M059J (cell line): ENCODE results near the gene CYTH2. TPM values are rescaled to one million over a fixed set of nuclear protein-coding genes. Genes with fewer than 3 reads are reported as not detected.

Experiments
- DNase-seq: peaks from one replicate; pipeline ENCODE4 v3.0.0-alpha.2; 2012; ENCODE audit warnings: low read depth
- total RNA-seq: library from RNA; depleted of rRNA; stranded (reverse); fragments of >200 nt; shearing (Covaris generic); gene quantifications from 2 replicates; pipeline ENCODE4 v1.2.3, GENCODE V29; 2014; rRNA removed

CYTH2 gene, protein sequence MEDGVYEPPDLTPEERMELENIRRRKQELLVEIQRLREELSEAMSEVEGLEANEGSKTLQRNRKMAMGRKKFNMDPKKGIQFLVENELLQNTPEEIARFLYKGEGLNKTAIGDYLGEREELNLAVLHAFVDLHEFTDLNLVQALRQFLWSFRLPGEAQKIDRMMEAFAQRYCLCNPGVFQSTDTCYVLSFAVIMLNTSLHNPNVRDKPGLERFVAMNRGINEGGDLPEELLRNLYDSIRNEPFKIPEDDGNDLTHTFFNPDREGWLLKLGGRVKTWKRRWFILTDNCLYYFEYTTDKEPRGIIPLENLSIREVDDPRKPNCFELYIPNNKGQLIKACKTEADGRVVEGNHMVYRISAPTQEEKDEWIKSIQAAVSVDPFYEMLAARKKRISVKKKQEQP
- 33.5 and 63.4 TPM in 2 replicates for total RNA-seq

DNA sequence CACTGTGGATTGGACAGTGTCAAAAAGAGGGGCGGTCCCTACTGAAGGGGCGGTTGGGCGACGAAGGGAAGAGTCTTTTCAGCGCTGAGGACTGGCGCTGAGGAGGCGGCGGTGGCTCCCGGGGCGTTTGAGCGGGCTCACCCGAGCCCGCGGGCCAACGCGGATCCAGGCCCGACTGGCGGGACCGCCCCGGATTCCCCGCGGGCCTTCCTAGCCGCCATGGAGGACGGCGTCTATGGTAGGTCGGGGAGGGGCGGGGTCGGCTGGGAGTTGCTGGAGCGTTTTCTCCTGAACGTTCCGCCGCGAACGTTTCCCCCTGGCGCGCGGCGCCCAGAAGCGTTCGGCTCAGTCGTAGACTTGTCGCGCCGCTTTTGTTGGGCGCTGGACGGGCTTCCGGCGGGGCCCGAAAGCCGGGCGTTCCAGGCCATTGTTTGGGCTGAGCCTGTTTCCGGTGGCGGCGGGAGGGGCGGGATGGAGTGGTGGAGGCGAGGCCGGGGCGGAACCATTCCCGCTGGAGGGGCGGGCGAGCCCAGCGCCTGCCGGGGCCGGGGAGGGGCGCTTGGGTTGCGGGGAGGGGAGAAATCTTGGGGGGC lies at the start of gene CYTH2:
CYTH2 (plus strand) TSS at position 81 of the 593 bp plus-strand sequence; CDS start at position 220, 139 bp downstream.
- DNase-seq = peak; percentile 78

DNA sequence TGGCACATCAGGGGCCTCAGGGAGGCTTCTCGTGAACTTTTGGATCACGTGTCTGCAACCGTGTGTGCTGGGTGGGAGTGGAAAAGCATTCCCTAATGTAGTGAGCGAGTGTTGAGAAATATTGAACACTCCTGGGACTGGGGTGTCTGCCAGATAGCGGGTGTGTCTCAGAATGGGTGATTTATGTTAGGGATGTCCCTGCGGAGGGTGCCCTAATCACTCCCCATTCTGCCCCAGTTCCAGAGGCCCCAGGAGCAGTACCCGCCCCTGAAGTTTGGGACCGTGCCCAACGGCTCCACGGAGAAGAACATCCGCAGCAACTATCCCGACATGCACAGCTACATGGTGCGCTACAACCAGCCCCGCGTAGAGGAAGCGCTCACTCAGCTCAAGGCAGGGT lies 47.6 kb upstream of the CYTH2 start:
- DNase-seq = no peak

- DNase-seq = peak; percentile 79
Observed at GRCh38 chr19:48424694-48425219, 44.4 kb upstream of the CYTH2 start.

DNA sequence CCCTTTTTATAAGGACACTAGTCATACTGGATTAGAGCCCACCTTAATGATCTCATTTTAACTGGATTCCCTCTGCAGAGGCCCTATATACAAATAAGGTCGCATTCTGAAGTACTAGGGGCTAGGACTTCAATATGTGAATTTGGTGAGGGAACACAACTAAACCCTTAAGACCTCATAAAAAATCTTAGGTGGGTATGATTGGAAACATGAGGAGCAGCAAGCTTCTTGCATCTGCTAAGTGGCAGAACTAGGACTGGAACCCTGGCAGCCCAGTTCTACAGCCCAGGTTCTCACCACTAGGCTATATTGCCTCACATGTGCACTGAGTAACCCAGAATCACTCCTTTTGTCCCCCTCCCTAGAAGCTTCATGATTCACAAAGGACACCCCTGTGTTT lies 40.5 kb upstream of the CYTH2 start:
- DNase-seq = no peak

DNA sequence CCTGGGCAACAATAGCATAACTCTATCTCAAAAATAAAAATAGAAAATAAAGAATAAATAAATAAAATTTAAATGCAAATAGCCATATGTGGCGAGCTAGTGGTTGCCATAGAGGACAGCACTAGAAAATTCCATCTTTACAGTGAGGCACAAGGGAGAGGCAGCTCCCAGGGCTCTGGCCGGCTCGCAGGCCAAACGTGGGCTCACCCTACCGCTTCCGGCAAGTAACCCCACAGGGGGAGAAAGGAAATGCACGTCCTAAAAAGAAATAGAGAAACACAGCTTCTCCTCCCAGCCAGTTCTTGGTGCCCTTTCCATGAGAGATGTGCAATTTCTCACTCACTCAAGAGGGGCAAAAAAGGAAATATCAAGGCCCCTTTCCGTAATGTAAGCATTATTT lies 35.8 kb upstream of the CYTH2 start:
- DNase-seq = no peak

DNA sequence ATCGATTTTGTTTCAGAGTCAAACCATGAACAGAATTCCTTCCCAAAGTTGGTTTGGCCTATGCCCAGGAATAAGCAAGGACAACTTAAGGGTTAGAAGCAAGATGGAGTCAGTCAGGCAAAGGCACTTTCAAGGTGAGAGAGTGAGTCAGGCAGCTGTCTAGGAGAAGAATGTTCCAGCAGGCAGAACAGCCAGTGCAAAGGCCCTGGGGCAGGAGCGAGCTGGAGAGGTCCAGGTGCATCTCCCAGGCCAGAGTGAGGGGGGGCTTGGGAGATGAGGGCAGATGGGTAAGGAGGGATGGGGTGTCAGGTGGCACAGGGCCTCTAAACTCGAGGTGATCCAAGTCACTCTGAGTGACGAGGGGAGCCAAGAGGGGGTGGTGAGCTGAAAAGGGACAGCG lies 32.6 kb upstream of the CYTH2 start:
- no peak for DNase-seq

DNA sequence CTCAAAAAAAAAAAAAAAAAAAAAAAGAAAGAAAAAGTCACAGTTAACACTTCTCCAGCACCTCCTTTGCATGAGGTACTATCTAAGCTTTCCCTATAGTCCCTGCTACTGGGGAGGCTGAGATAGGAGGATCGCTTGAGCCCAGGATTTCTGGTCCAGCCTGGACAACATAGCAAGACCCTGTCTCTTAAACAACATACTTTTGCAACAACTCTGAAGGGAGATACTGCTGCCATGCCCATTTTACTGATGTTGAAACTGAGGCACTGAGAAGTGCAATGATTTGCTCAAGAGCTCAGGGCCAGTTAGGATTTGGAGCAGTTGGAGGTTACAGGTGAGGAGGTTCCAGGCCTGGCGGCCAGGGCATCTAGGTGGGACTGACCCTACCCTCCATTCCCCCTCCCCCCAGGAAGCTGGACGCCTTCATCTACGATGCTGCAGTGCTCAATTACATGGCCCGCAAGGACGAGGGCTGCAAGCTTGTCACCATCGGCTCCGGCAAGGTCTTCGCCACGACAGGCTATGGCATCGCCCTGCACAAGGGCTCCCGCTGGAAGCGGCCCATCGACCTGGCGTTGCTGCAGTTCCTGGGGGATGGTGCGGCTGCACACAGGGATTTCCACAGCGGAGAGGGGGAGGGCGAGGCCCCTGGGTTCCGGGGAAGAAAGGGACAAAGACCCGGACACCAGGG lies 27.7 kb upstream of the CYTH2 start:
- DNase-seq = no peak

DNA sequence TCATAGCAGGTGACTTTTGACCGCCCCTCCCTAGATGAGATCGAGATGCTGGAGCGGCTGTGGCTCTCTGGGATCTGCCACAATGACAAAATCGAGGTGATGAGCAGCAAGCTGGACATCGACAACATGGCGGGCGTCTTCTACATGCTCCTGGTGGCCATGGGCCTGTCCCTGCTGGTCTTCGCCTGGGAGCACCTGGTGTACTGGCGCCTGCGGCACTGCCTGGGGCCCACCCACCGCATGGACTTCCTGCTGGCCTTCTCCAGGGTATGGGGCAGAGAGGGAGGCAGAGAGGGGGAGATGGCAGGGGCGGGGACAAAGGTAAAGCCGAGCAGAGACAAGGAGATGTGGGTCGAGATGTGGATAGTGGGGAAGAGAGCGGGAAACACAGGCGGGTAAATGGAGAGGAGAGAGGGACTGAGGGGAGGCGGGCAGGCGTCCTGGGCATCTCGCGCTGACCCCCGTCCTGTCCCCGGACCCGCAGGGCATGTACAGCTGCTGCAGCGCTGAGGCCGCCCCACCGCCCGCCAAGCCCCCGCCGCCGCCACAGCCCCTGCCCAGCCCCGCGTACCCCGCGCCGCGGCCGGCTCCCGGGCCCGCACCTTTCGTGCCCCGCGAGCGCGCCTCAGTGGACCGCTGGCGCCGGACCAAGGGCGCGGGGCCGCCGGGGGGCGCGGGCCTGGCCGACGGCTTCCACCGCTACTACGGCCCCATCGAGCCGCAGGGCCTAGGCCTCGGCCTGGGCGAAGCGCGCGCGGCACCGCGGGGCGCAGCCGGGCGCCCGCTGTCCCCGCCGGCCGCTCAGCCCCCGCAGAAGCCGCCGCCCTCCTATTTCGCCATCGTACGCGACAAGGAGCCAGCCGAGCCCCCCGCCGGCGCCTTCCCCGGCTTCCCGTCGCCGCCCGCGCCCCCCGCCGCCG lies 26.8 kb upstream of the CYTH2 start:
- no peak for DNase-seq

DNA sequence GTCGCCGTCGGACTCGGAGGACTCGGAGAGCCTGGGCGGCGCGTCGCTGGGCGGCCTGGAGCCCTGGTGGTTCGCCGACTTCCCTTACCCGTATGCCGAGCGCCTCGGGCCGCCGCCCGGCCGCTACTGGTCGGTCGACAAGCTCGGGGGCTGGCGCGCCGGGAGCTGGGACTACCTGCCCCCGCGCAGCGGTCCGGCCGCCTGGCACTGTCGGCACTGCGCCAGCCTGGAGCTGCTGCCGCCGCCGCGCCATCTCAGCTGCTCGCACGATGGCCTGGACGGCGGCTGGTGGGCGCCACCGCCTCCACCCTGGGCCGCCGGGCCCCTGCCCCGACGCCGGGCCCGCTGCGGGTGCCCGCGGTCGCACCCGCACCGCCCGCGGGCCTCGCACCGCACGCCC lies 25.9 kb upstream of the CYTH2 start:
- DNase-seq = no peak

DNA sequence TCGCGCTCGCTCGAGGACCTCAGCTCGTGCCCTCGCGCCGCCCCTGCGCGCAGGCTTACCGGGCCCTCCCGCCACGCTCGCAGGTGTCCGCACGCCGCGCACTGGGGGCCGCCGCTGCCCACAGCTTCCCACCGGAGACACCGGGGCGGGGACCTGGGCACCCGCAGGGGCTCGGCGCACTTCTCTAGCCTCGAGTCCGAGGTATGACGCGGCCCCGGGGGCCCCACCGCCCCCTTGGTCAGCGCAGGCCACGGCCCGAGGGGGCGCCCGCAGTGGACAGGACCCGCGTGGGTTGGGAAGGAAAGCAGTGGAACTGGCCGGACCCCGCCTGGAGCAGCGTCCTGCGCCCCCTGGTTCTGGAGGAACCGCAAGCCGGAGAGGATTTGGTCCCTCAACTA lies 25.4 kb upstream of the CYTH2 start:
- DNase-seq = no peak

DNA sequence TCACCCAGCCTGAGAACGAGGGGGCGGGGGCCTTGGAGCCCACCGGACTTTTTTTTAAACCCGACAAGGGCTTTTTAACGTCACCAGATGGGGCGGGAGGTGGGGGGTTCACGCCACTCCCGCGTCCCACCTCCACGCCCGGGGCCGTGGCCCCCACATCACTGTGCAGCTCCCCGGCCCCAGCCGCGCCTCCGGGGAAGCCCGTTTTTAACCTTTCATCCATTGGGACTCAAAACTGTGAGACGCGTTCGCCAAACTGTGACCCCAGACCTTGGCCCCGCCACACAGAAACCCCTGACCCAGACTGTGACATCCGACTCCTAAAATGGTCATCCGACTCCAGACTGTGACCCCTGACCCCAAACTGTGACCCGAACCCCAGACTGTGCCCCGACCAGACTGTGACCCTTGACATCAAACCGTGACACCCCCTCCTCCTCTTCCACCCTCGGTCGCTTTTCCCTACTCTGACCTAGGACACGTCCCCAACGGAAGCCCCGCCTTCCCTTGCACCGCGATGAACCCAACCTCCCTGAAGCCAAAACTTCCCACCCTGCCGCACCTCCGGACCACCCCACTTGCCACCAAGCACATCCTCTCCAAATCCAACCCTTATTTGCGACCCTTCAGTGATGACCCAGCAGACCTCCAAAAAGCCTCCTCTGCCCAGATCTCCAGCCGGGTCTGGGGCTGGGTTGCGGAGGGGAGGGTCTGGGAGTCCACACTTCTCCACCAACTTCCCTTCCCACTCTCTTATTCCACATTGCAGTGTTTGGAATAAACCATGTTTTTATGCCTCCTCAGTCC lies 24.8 kb upstream of the CYTH2 start:
- DNase-seq = no peak

- DNase-seq = peak; percentile 14
Observed at GRCh38 chr19:48444936-48445200, 24.3 kb upstream of the CYTH2 start.

- peak; percentile 93 for DNase-seq
Observed at GRCh38 chr19:48445256-48445605, 23.9 kb upstream of the CYTH2 start.

- peak; percentile 99 for DNase-seq
Observed at GRCh38 chr19:48445606-48446481, 23.3 kb upstream of the CYTH2 start, which contains the start of gene GRWD1. TSS of gene GRWD1 (plus strand) at chr19:48445983. CDS start at chr19:48446006, 23 bp downstream.

GRCh38 chr19:48446579-48446978 lies 22.6 kb upstream of the CYTH2 start:
- no peak for DNase-seq

- DNase-seq = no peak
Observed at GRCh38 chr19:48448563-48448962, 20.6 kb upstream of the CYTH2 start.

GRCh38 chr19:48450441-48450840 lies 18.7 kb upstream of the CYTH2 start:
- no peak for DNase-seq

DNA sequence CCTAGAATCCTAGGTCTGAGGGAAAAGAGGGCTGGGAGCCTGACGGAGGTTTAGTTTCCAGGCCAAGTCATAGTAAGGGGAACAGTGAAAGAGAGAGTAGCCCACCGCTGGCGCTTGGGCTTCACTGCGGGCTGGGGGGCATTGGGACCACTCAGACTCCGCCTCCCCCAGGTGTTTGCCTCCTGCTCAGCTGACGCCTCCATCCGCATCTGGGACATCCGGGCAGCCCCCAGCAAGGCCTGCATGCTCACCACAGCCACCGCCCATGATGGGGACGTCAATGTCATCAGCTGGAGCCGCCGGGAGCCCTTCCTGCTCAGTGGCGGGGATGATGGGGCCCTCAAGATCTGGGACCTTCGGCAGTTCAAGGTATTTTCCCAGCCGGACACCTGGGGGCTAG lies 18.3 kb upstream of the CYTH2 start:
- no peak for DNase-seq

- no peak for DNase-seq
Observed at GRCh38 chr19:48451624-48452023, 17.5 kb upstream of the CYTH2 start.
